HL-60 (cell line): ENCODE data around the gene MPZL3.

Experiments
- DNase-seq, 2 experiments: peaks; one replicate each; pipeline ENCODE4 v3.0.0-alpha.2; 2010 to 2020; ENCODE audit warnings: low read depth in 1 of 2, low spot score in 1 of 2
- H3K27ac ChIP-seq: fragments of 250-450 bp; sonication (Bioruptor Pico); replicated peaks from 2 replicates; pipeline ENCODE4 v1.5.1; 2020; ENCODE audit warnings: mild to moderate bottlenecking, moderate library complexity
- H3K27me3 ChIP-seq: fragments of 250-450 bp; sonication (Bioruptor Pico); 2 replicates; pipeline ENCODE4 v1.5.1; 2021; ENCODE audit warnings: mild to moderate bottlenecking, moderate library complexity; ENCODE audit not compliant: insufficient read depth, poor library complexity, severe bottlenecking
- H3K4me3 ChIP-seq: replicated peaks from 2 replicates; pipeline ENCODE4 v1.5.1; 2011; ENCODE audit warnings: mild to moderate bottlenecking, control low read depth, low read length; ENCODE audit not compliant: insufficient read depth
- GABPA ChIP-seq: IDR thresholded peaks from 2 replicates; pipeline ENCODE4 v1.6.1; 2012; ENCODE audit warnings: low read depth
- POLR2AphosphoS5 ChIP-seq: IDR thresholded peaks from 2 replicates; pipeline ENCODE4 v1.6.1; 2012; ENCODE audit warnings: low read depth
- REST ChIP-seq: IDR thresholded peaks from 2 replicates; pipeline ENCODE4 v1.6.1; 2012; ENCODE audit warnings: low read depth; ENCODE audit not compliant: insufficient replicate concordance
- SPI1 ChIP-seq: IDR thresholded peaks from 2 replicates; pipeline ENCODE4 v1.6.1; 2012; ENCODE audit warnings: low read depth, mild to moderate bottlenecking, borderline replicate concordance
- TF ChIP-seq, protein P1 (sequence below): IDR thresholded peaks from one replicate; pipeline ENCODE4 v1.5.1; 2011; ENCODE audit warnings: low read length, control low read depth, inconsistent platforms; ENCODE audit not compliant: insufficient read depth

Gene MPZL3

GRCh38 chr11:118264569-118265465 lies 12.7 kb upstream of the MPZL3 start:
- TF ChIP-seq POLR2AphosphoS5 (no peak), REST (no peak), SPI1 (no peak), GABPA (no peak)
- TF ChIP-seq, protein P1, sequence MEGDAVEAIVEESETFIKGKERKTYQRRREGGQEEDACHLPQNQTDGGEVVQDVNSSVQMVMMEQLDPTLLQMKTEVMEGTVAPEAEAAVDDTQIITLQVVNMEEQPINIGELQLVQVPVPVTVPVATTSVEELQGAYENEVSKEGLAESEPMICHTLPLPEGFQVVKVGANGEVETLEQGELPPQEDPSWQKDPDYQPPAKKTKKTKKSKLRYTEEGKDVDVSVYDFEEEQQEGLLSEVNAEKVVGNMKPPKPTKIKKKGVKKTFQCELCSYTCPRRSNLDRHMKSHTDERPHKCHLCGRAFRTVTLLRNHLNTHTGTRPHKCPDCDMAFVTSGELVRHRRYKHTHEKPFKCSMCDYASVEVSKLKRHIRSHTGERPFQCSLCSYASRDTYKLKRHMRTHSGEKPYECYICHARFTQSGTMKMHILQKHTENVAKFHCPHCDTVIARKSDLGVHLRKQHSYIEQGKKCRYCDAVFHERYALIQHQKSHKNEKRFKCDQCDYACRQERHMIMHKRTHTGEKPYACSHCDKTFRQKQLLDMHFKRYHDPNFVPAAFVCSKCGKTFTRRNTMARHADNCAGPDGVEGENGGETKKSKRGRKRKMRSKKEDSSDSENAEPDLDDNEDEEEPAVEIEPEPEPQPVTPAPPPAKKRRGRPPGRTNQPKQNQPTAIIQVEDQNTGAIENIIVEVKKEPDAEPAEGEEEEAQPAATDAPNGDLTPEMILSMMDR = no peak
- no peak overlapping the region for H3K4me3 ChIP-seq
- no peak for DNase-seq
- no peak overlapping the region for H3K27ac ChIP-seq
- H3K27me3 ChIP-seq = no peaks in the 10 kb centered on the region

DNA sequence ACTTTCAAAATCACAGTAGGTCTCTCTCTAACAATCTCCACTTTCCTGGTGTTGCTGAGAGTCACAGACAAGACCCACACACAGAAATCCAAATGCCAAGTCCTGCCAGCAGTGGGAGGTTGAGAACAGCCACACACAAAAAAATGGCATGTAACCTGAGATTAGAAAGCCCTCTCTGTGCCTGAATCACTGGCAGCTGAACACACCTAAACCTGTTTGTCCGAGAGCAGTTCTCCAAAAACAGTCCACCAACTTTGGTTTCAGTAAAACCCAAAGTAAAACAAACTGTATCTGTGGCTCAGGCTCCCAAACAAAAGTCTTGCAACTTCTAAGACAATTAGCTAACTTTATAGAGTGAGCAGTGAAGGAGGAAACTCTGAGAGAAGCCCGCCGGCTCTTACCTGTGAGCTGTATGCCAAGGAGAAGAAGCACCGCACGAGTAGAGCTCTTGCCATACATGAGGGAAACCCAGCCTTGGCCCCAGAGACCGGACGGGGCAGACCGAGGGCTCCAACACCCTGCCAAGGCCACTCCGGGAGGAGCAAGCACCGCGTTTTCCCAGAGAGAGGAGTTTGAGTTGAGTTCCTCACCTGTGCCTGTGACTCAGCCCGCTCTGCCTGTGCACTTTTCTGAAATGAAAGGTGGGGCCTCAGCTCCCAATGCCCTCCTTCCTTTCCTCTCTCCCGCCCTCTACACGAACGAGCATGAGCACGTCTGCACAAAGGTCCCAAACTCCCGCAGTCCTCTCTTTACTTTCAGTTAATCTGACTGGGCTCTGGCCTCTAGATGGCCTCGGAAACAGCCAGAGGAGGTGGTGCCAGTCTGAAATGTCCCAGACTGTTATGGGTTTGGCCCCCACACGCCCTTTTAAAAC lies 11.8 kb upstream of the MPZL3 start, which contains the start of gene MPZL2:
MPZL2 (minus strand) TSS at position 603 of the 874 bp plus-strand sequence; CDS start at position 459, 144 bp downstream.
- Histone ChIP-seq H3K4me3 (no peak within 1 kb of the TSS), H3K27me3 (no peaks in the 10 kb centered on the region), H3K27ac (no peak within 1 kb of the TSS)
- DNase-seq = no peak
- TF ChIP-seq, protein P1 = no peak
- TF ChIP-seq POLR2AphosphoS5 (no peak), GABPA (no peak), SPI1 (no peak), REST (no peak)

- no peak overlapping the region for H3K27ac ChIP-seq
- H3K27me3 ChIP-seq = no peaks in the 10 kb centered on the region
Observed at GRCh38 chr11:118263112-118263511, 10.9 kb upstream of the MPZL3 start.

More at GRCh38 chr11:118263112-118263511, 10.9 kb upstream of the MPZL3 start:
- no peak for TF ChIP-seq REST
- no peak for TF ChIP-seq GABPA
- no peak for TF ChIP-seq POLR2AphosphoS5
- TF ChIP-seq, protein P1 = no peak
- TF ChIP-seq SPI1 = no peak
- no peak overlapping the region for H3K4me3 ChIP-seq
- no peak for DNase-seq
